GM10248 (cell line): ENCODE measurements around the gene SIK3.

Source experiments
- CTCF ChIA-PET: fragments of 300-600 bp; sonication (Branson Sonifier 250); formaldehyde crosslinking; extraction: SDS; loops from one replicate; lab custom pipeline; 2021; ENCODE audit warnings: antibody characterized with exemption; lab: Yijun Ruan, JAX
- POLR2A ChIA-PET: fragments of 350-650 bp; sonication (Branson Sonifier 250); formaldehyde crosslinking; extraction: SDS; loops from one replicate; lab custom pipeline; 2020; ENCODE audit warnings: antibody characterized with exemption; lab: Yijun Ruan, JAX
- DNase-seq: peaks from one replicate; pipeline ENCODE4 v3.0.0; 2012; ENCODE audit errors: extremely low spot score
- CTCF ChIP-seq: IDR thresholded peaks from 2 replicates; pipeline ENCODE4 v1.5.1; 2012; ENCODE audit warnings: mild to moderate bottlenecking, low read depth; ENCODE audit errors: extremely low read depth, missing control alignments, control extremely low read depth

Gene SIK3

GRCh38 chr11:117020869-117021564 lies 77.2 kb downstream of the SIK3 start:
- ChIA-PET CTCF (no interaction called here), POLR2A (no interaction called here)
- no peak for TF ChIP-seq CTCF
- no peak for DNase-seq

- CTCF ChIA-PET, result interaction anchor here (1.0 to 2.4 kb wide), 6 partner anchors 20 to 93 kb away, joined by 3 to 6 read pairs (median 4); no protein-coding TSS in a partner anchor
- no peak for DNase-seq
- POLR2A ChIA-PET, result no interaction called here
- TF ChIP-seq CTCF, result no peak
Measured at GRCh38 chr11:117020287-117020686, 77.9 kb downstream of the SIK3 start.

GRCh38 chr11:117019871-117020270 lies 78.4 kb downstream of the SIK3 start:
- CTCF ChIA-PET, result interaction anchor here (0.7 to 2.4 kb wide), 12 partner anchors 8 to 93 kb away, joined by 3 to 6 read pairs (median 4); no protein-coding TSS in a partner anchor
- no peak for TF ChIP-seq CTCF
- no peak for DNase-seq
- POLR2A ChIA-PET, result interaction anchor here (0.6 kb wide), 1 partner anchor 23 kb away, joined by 3 read pairs; no protein-coding TSS in a partner anchor

GRCh38 chr11:117017456-117017855 lies 80.8 kb downstream of the SIK3 start:
- POLR2A ChIA-PET, result no interaction called here
- CTCF ChIA-PET, result interaction anchor here (0.8 to 2.2 kb wide), 7 partner anchors 11 to 226 kb away, joined by 3 to 6 read pairs (median 4); no protein-coding TSS in a partner anchor

GRCh38 chr11:117016747-117017146 lies 81.5 kb downstream of the SIK3 start:
- ChIA-PET CTCF (interaction anchor here (0.9 to 2.2 kb wide), 6 partner anchors 11 to 226 kb away, joined by 3 to 6 read pairs (median 4); no protein-coding TSS in a partner anchor), POLR2A (no interaction called here)
- no peak for DNase-seq
- no peak for TF ChIP-seq CTCF

More at GRCh38 chr11:117017456-117017855, 80.8 kb downstream of the SIK3 start:
- no peak for TF ChIP-seq CTCF
- DNase-seq, result no peak

- ChIA-PET CTCF (interaction anchor here (0.9 to 2.2 kb wide), 4 partner anchors 10 to 34 kb away, joined by 3 to 6 read pairs (median 4); no protein-coding TSS in a partner anchor), POLR2A (no interaction called here)
Measured at GRCh38 chr11:117016246-117016645, 82.0 kb downstream of the SIK3 start.

More at GRCh38 chr11:117016246-117016645, 82.0 kb downstream of the SIK3 start:
- DNase-seq, result no peak
- TF ChIP-seq CTCF, result no peak
